Lower leg skin (tissue), 4 donors: ENCODE data around the gene IRAK1BP1. TPM values are rescaled to one million over a fixed set of nuclear protein-coding genes. Genes with fewer than 3 reads are reported as not detected.
"Not testable (repeated sequence)": the region's sequence is repeated elsewhere in the genome, so short reads cannot be mapped to it uniquely, and the experiment has no call there.

Experiments used
- DNase-seq, 2 donors: peaks; one replicate each; pipeline ENCODE4 v3.0.0-alpha.2; 2019; ENCODE audit warnings: low spot score in 2 of 2
- H3K4me3 ChIP-seq: fragments of 200-600 bp; sonication (generic); 2 replicates; pipeline ENCODE4 v1.5.1; 2017; ENCODE audit warnings: mild to moderate bottlenecking, low read depth; ENCODE audit not compliant: poor library complexity, severe bottlenecking
- POLR2A ChIP-seq, 2 donors: fragments of 450-650 bp; IDR thresholded peaks; one replicate each; pipeline ENCODE4 v1.6.1; 2016 to 2017; ENCODE audit warnings: antibody characterized with exemption in 2 of 2, mild to moderate bottlenecking in 1 of 2, moderate library complexity in 1 of 2
- WGBS, 2 donors: methylation state at CpG; one replicate each; pipeline ENCODE4 v1.1.5; 2018; 5-methylcytosine and 5-hydroxymethylcytosine counted together
- intact Hi-C: fragments of 100-400 bp; cut with DNase I; formaldehyde crosslinking; loops from one replicate; pipeline ENCODE4 v1.15.0; 2023; ENCODE audit warnings: low total_unique reads
- total RNA-seq, 4 donors: library from RNA; depleted of rRNA; stranded (reverse); fragments of >200 nt; gene quantifications; one replicate each; pipeline ENCODE4 v1.1.0, GENCODE V29; 2016
- TF ChIP-seq, protein P1 (sequence below), 3 donors: fragments of 450-650 bp; IDR thresholded peaks; one replicate each; pipeline ENCODE4 v1.5.1; 2016; ENCODE audit warnings: antibody characterized with exemption in 3 of 3, mild to moderate bottlenecking in 3 of 3, moderate library complexity in 2 of 3

Gene IRAK1BP1
- total RNA-seq, 4 donors from 2014 or later = 1.3 to 4.8 (median 3.2) TPM

DNA sequence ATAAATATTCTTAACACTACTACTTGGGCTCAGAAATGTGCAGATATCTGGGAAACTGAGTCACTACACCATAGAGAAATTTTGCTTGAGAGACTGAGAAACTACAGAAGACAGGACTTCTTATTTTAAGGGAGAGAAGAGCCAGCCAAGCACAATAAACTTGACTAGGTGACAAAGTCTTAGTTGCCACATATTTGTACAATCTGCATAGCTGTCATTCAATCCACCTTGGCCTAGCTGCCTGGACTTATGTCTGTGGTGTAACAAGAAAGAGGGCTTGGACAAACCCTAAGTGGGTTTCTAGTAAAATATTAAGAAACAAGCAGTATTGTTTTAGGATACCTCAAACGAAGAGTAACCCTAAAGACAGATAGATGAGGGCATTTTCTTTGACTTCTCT, 21.8 kb upstream of the IRAK1BP1 start:
- no peak for DNase-seq
- H3K4me3 ChIP-seq = no peak overlapping the region
- 74 to 84% methylated on average over 1 of the region's 1 CpG for WGBS, 2 donors
- no peak for TF ChIP-seq POLR2A (IDR thresholded peaks at IDR 0.05)
- TF ChIP-seq, protein P1, sequence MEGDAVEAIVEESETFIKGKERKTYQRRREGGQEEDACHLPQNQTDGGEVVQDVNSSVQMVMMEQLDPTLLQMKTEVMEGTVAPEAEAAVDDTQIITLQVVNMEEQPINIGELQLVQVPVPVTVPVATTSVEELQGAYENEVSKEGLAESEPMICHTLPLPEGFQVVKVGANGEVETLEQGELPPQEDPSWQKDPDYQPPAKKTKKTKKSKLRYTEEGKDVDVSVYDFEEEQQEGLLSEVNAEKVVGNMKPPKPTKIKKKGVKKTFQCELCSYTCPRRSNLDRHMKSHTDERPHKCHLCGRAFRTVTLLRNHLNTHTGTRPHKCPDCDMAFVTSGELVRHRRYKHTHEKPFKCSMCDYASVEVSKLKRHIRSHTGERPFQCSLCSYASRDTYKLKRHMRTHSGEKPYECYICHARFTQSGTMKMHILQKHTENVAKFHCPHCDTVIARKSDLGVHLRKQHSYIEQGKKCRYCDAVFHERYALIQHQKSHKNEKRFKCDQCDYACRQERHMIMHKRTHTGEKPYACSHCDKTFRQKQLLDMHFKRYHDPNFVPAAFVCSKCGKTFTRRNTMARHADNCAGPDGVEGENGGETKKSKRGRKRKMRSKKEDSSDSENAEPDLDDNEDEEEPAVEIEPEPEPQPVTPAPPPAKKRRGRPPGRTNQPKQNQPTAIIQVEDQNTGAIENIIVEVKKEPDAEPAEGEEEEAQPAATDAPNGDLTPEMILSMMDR (IDR thresholded peaks at IDR 0.05) = no peak
- intact Hi-C loops = no loop called here

DNA sequence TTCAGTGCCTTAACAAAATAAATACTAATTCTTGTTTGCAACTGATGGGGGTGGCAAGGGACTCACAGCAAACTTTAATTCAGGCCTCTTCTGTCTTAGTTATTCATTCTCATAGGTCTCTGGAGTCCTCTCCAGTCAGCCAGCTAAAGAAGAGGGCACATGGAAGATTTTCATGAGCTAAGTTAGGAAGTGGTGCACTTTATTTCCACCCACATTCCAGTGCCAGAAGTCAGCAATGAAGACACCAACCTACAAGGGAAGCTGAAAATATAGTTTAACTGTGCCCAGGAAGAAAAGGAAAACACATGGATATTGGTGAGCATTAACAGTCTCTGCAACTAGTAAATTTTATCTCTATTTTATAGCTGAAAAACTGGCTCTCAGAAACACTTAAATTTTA, 16.7 kb upstream of the IRAK1BP1 start:
- TF ChIP-seq, protein P1 (IDR thresholded peaks at IDR 0.05) = no peak
- no peak for TF ChIP-seq POLR2A (IDR thresholded peaks at IDR 0.05)
- DNase-seq = no peak
- intact Hi-C loops = no loop called here
- H3K4me3 ChIP-seq = no peak overlapping the region

DNA sequence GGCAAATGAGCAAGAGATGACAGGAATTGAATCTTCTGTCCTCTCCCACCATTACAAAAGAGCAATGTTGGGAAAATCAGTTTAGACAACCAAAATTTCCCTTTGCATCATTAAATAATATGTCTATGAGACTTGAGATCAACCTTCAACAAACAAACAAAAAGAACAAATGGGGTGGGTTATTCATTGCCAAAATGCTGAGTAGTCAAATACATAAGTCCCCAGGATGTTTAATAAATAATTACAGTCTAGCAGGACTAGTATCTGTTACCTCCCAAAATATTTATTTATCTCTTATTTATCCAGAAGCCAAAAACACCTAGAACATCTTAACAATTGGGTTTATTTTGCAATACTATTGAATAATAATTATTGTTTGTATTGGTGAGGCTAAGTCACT, 16.2 kb upstream of the IRAK1BP1 start:
- no peak for TF ChIP-seq POLR2A (IDR thresholded peaks at IDR 0.05)
- TF ChIP-seq, protein P1 (IDR thresholded peaks at IDR 0.05) = no peak
- DNase-seq = no peak
- intact Hi-C loops = no loop called here
- no peak overlapping the region for H3K4me3 ChIP-seq

DNA sequence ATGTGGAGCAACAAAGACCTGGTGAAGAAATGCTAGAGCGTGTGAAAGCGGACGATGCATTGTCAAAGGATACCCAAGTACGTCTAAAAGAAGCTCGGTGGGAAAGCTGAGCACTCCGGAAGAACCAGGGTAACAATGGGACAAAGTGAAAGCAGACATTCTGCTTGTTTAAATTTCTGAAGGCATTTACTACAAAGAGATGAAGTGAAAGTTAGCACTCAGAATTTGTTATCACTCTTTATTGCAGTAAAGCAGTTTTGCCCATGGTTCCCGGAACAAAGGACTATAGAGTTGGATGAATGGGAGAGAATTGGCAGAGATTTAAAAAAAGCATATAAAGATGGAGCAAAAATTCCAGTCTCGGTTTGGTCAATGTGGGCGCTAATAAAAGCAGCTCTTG, 12.8 kb upstream of the IRAK1BP1 start:
- H3K4me3 ChIP-seq = no peak overlapping the region
- no peak for TF ChIP-seq POLR2A (IDR thresholded peaks at IDR 0.05)
- TF ChIP-seq, protein P1 (IDR thresholded peaks at IDR 0.05) = no peak
- WGBS, 2 donors = 87 to 91% methylated on average over 9 of the region's 9 CpGs
- no peak for DNase-seq
- intact Hi-C loops = no loop called here

- H3K4me3 ChIP-seq, intact Hi-C loops, DNase-seq: not testable (repeated sequence)
- WGBS, 2 donors = 88 to 94% methylated on average over 8 of the region's 8 CpGs
These were observed 8.9 kb upstream of the IRAK1BP1 start for GRCh38 chr6:78858339-78858938.

- TF ChIP-seq, protein P1 (IDR thresholded peaks at IDR 0.05) = no peak
- intact Hi-C loops = no loop called here
- WGBS, 2 donors = 76 to 79% methylated on average over 2 of the region's 2 CpGs
- no peak for DNase-seq
- no peak overlapping the region for H3K4me3 ChIP-seq
These were observed 5.8 kb upstream of the IRAK1BP1 start for GRCh38 chr6:78861509-78861908.
